Spleen (tissue), 11 donors: ENCODE data around the gene NXPH4. TPM values are rescaled to one million over a fixed set of nuclear protein-coding genes. Genes with fewer than 3 reads are reported as not detected.

Source experiments
- DNase-seq: peaks from one replicate; pipeline ENCODE4 v3.0.0-alpha.2; 2020
- H3K27ac ChIP-seq, 8 donors: fragments of 200-600 bp; sonication (generic) in 7 of 8; 1 replicate in 4 of 8; 2 replicates in 4 of 8; pipeline versions ENCODE4 v1.5.0 to v1.8.0; 2016 to 2021; ENCODE audit warnings: inconsistent platforms in 4 of 8, mild to moderate bottlenecking in 4 of 8, moderate library complexity in 1 of 8
- H3K27me3 ChIP-seq, 7 donors: fragments of 200-600 bp; sonication (generic) in 6 of 7; replicated peaks in 1 of 7; 1 replicate in 4 of 7; 2 replicates in 3 of 7; pipeline versions ENCODE4 v1.5.0 to v1.8.0; 2016 to 2021; ENCODE audit warnings: inconsistent platforms in 3 of 7, mild to moderate bottlenecking in 1 of 7
- H3K36me3 ChIP-seq, 6 donors: fragments of 200-600 bp; sonication (generic) in 5 of 6; 1 replicate in 4 of 6; 2 replicates in 2 of 6; pipeline versions ENCODE4 v1.5.0 to v1.8.0; 2016 to 2021; ENCODE audit warnings: inconsistent platforms in 2 of 6
- H3K4me1 ChIP-seq, 6 donors: fragments of 200-600 bp; sonication (generic) in 5 of 6; 1 replicate in 3 of 6; 2 replicates in 3 of 6; pipeline versions ENCODE4 v1.5.0 to v1.8.0; 2016 to 2021; ENCODE audit warnings: inconsistent platforms in 3 of 6
- H3K4me3 ChIP-seq, 8 donors: fragments of 200-600 bp; sonication (generic) in 7 of 8; 1 replicate in 4 of 8; 2 replicates in 4 of 8; pipeline versions ENCODE4 v1.5.0 to v1.8.0; 2016 to 2021; ENCODE audit warnings: inconsistent platforms in 4 of 8, mild to moderate bottlenecking in 4 of 8, moderate library complexity in 2 of 8
- H3K9me3 ChIP-seq, 8 donors: fragments of 200-600 bp; sonication (generic) in 7 of 8; 1 replicate in 4 of 8; 2 replicates in 4 of 8; pipeline versions ENCODE4 v1.5.0 to v1.8.0; 2016 to 2021; ENCODE audit warnings: inconsistent platforms in 4 of 8
- POLR2A ChIP-seq, 3 donors: fragments of 450-650 bp; IDR thresholded peaks; one replicate each; pipeline ENCODE4 v1.5.1; 2017; ENCODE audit warnings: antibody characterized with exemption in 3 of 3, mild to moderate bottlenecking in 1 of 3
- POLR2AphosphoS5 ChIP-seq, 3 donors: sonication (generic); formaldehyde crosslinking; IDR thresholded peaks; one replicate each; pipeline ENCODE4 v1.5.1; 2017; ENCODE audit warnings: antibody characterized with exemption in 3 of 3
- WGBS, 5 donors: extraction: QIAGEN DNeasy Blood & Tissue Kit in 3 of 5; methylation state at CpG; one replicate each; pipeline versions ENCODE4 v1.1.5 to v1.1.7; 2013 to 2018; 5-methylcytosine and 5-hydroxymethylcytosine counted together
- intact Hi-C: fragments of 100-400 bp; cut with DNase I; formaldehyde crosslinking; loops from one replicate; pipeline ENCODE4 v1.15.0; 2023; ENCODE audit warnings: low total_unique reads
- polyA plus RNA-seq, 3 donors: library from polyadenylated mRNA; stranded (reverse); fragments of 200-250 nt; gene quantifications; one replicate each; pipeline ENCODE4 v1.2.1, GENCODE V29; 2013
- total RNA-seq, 7 donors: library from RNA; depleted of rRNA in 3 of 7; stranded (reverse); fragments of >200 nt in 3 of 7; fragmentation: NEBNext Ultra II Directional in 4 of 7; extraction: Animal tissue kit (Norgen Biotek cat#: 25700) in 4 of 7; gene quantifications; one replicate each; pipeline versions ENCODE4 v1.1.0 to v1.2.1, GENCODE V29; 2016 to 2021
- TF ChIP-seq, protein P1 (sequence below), 11 experiments: fragments of 200-600 bp in 7 of 11; fragments of 450-650 bp in 4 of 11; sonication (generic) in 4 of 11; IDR thresholded peaks in 8 of 11; conservative IDR thresholded peaks in 3 of 11; 1 replicate in 7 of 11; 2 replicates in 4 of 11; pipeline versions ENCODE4 v1.4.0 to v1.8.0; 2016 to 2021; ENCODE audit warnings: antibody characterized with exemption in 11 of 11, inconsistent platforms in 4 of 11, mild to moderate bottlenecking in 1 of 11
- donor health status: healthy with polysubstance abuse.
- donor health status: DM: no; HTN: no; CAD: no; lungs with moderate emphysema.
- donor health status: DM: no; HTN: no; CAD: no.
- donor health status: Bipolar disorder and iron deficiency.
- donor health status: healthy.
- donor health status: DM: no; HTN: no; CAD: no.
- donor health status: DM: yes; HTN: yes; CAD: no.

The NXPH4 gene
- total and polyA plus RNA-seq, 10 donors: 0.11 to 0.60 (median 0.23) TPM; not detected in 4

DNA sequence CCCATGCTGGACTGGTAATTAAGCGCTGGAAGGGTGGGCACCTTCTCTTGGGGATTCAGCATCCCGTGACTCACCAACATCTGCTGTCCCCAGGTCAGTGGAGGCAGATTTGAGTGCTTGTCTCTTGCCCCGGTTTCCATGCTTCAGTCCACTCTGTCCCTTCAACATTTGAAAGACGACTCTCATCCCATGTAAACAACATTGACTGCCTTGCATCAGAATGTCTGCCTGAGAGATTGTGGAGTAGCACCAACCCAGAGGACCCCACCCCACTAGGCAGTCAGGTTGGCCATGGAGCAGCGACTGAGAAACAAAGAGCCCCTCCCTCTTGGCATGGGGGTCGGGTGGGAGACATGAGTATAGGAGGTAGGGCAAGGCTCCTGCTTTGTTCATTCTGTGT lies 39.3 kb downstream of the NXPH4 start:
- Histone ChIP-seq H3K36me3 (peaks cover 2 to 79% (median 62%) of the 10 kb centered on the region in 6 donors), H3K9me3 (no peaks in the 10 kb centered on the region), H3K27me3 (no peaks in the 10 kb centered on the region), H3K4me3 (no peak overlapping the region), H3K4me1 (no peaks in the 10 kb centered on the region), H3K27ac (no peak overlapping the region)
- WGBS, 5 donors: 86 to 98% (median 93%) methylated on average over 6 of the region's 6 CpGs
- DNase-seq: no peak
- intact Hi-C loops: no loop called here
- TF ChIP-seq POLR2A (IDR thresholded peaks at IDR 0.05): no peak
- TF ChIP-seq POLR2AphosphoS5 (IDR thresholded peaks at IDR 0.05): no peak
- TF ChIP-seq, protein P1, sequence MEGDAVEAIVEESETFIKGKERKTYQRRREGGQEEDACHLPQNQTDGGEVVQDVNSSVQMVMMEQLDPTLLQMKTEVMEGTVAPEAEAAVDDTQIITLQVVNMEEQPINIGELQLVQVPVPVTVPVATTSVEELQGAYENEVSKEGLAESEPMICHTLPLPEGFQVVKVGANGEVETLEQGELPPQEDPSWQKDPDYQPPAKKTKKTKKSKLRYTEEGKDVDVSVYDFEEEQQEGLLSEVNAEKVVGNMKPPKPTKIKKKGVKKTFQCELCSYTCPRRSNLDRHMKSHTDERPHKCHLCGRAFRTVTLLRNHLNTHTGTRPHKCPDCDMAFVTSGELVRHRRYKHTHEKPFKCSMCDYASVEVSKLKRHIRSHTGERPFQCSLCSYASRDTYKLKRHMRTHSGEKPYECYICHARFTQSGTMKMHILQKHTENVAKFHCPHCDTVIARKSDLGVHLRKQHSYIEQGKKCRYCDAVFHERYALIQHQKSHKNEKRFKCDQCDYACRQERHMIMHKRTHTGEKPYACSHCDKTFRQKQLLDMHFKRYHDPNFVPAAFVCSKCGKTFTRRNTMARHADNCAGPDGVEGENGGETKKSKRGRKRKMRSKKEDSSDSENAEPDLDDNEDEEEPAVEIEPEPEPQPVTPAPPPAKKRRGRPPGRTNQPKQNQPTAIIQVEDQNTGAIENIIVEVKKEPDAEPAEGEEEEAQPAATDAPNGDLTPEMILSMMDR (IDR thresholded peaks at IDR 0.05 in 8 of 11, conservative IDR thresholded peaks at IDR 0.05 in 3 of 11): no peak

DNA sequence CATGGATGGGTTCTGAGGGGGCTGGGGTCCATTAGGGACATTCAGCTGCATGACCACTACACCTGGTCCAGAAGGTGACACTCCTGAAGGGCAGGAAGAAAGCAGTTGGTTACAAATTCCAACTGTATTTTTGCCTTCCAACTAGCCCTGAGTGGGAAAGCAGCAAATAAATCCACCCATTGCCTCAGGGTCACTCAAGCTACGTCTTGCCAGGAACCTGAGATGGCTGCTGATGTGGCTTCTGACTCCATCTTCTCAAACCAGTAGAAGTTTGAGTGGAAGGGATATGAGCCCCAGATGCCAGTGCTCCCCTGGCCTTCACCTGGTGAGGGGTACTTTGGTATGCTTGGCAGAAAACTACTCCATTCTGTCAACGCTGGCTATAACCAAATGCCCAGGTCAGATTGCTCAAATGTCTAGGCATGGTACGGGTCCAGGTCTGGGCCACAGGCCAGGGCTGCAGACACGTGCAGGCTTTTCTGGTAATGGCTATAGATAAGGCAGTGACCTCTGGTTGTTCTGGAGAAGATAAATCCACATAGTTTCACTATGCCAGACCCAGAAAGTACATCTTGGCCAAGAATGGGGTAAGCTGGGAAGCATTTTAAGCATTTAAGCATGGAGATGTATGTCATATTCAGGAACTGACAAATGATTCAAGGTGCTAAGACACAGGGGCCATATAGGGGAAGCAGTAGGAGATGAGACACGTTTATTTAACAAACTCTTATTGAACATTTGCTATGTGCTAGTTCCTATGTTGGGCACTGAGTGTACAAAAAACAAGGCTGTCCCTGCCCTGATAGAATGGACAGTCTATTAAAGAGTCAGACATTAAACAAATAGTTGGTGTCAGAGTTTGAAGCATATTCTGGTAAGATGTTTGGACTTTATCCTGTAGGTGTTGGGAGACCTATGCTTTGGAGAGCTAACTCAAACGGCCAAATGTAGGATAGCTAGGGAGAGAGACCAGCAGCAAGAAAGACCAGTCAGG lies 42.7 kb downstream of the NXPH4 start:
- peaks cover 3 to 12% (median 5%) of the 10 kb centered on the region in 6 donors for H3K4me1 ChIP-seq
- H3K4me3 ChIP-seq: no peak overlapping the region
- 75 to 94% (median 83%) methylated on average over 5 to 6 of the region's 6 CpGs for WGBS, 5 donors
- no peaks in the 10 kb centered on the region for H3K27me3 ChIP-seq
- peaks cover 2 to 94% (median 67%) of the 10 kb centered on the region in 6 donors for H3K36me3 ChIP-seq
- no peak for DNase-seq
- H3K27ac ChIP-seq: no peak overlapping the region
- intact Hi-C loops: no loop called here
- no peaks in the 10 kb centered on the region for H3K9me3 ChIP-seq
- no peak for TF ChIP-seq POLR2A (IDR thresholded peaks at IDR 0.05)
- TF ChIP-seq, protein P1 (IDR thresholded peaks at IDR 0.05 in 8 of 11, conservative IDR thresholded peaks at IDR 0.05 in 3 of 11): no peak
- no peak for TF ChIP-seq POLR2AphosphoS5 (IDR thresholded peaks at IDR 0.05)

DNA sequence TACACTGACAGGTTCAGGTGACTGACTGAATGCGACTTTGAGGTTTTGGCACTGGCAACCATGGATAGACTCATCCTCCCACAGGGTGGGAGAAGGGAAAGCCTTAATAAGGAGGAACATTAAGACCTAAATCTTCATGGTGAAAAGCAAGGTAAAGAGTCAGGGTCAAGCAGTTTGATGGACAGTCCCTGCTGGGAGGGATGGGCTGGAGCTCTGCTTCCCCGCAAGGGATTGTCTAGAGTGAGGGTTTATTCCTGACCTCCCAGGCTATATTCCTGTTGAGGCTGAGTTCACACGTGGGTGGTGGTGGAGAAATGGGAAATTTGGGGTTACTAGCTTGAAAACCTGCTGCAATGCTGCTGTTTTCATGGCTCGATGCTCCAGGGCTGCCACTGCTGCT lies 43.8 kb downstream of the NXPH4 start:
- TF ChIP-seq, protein P1 (IDR thresholded peaks at IDR 0.05 in 8 of 11, conservative IDR thresholded peaks at IDR 0.05 in 3 of 11): no peak
- no peak for TF ChIP-seq POLR2AphosphoS5 (IDR thresholded peaks at IDR 0.05)
- intact Hi-C loops: loop anchor here (5.0 kb wide), 1 partner anchor 192 kb away; no protein-coding TSS in a partner anchor
- Histone ChIP-seq H3K4me1 (peaks cover 3 to 12% (median 5%) of the 10 kb centered on the region in 6 donors), H3K4me3 (no peak overlapping the region), H3K36me3 (peaks cover 2 to 93% (median 65%) of the 10 kb centered on the region in 6 donors), H3K27ac (no peak overlapping the region), H3K9me3 (no peaks in the 10 kb centered on the region), H3K27me3 (no peaks in the 10 kb centered on the region)
- DNase-seq: no peak
- 93 to 95% (median 95%) methylated on average over 4 of the region's 4 CpGs for WGBS, 5 donors

DNA sequence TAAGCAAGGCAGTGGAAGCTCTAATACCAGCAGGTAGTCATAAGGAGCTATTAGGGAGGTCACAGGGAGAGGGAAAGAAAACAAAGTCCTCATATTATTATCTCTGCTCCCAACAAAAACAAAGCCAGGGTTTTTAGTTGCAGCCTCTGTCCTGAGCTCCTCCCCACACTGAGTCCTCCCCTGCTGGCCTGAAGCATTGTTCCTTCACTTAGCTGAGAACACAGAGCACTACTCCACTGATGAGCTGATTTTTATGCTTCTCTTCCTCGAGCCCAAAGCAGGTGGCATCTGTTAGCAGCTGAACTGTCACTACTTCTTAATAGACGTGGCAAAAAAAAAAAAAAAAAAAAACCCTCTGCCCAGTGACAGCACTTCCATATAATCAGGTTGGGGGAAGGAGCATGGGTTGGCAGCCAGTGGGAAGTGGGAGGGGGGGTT lies 44.9 kb downstream of the NXPH4 start:
- TF ChIP-seq POLR2A (IDR thresholded peaks at IDR 0.05) (no peak), POLR2AphosphoS5 (IDR thresholded peaks at IDR 0.05) (no peak)
- TF ChIP-seq, protein P1 (IDR thresholded peaks at IDR 0.05 in 8 of 11, conservative IDR thresholded peaks at IDR 0.05 in 3 of 11): no peak
- Histone ChIP-seq H3K4me3 (no peak overlapping the region), H3K27me3 (no peaks in the 10 kb centered on the region), H3K36me3 (peaks cover 2 to 93% (median 63%) of the 10 kb centered on the region in 6 donors), H3K4me1 (peaks cover 3 to 12% (median 5%) of the 10 kb centered on the region in 6 donors), H3K9me3 (no peaks in the 10 kb centered on the region), H3K27ac (no peak overlapping the region)
- DNase-seq: no peak
- intact Hi-C loops: loop anchor here (5.0 kb wide), 1 partner anchor 191 kb away; no protein-coding TSS in a partner anchor
- WGBS, 5 donors: 52 to 81% (median 73%) methylated on average over 2 of the region's 2 CpGs
